OCI-LY1 (cell line): ENCODE data around the gene CEBPB.

Experiments used
- H2AFZ ChIP-seq: fragments of 200-600 bp; sonication (generic), shearing (Covaris generic); 2 replicates; pipeline ENCODE4 v1.6.0; 2014; ENCODE audit warnings: antibody characterized with exemption, mild to moderate bottlenecking, low read length
- H3F3A ChIP-seq: fragments of 200-600 bp; sonication (generic), shearing (Covaris generic); 2 replicates; pipeline ENCODE4 v1.6.0; 2014; ENCODE audit warnings: mild to moderate bottlenecking, antibody characterized with exemption, low read length, moderate library complexity; ENCODE audit not compliant: insufficient read depth
- H3K27ac ChIP-seq: fragments of 200-600 bp; sonication (generic); 2 replicates; pipeline ENCODE4 v1.5.1; 2014; ENCODE audit warnings: low read length, mixed run types, mild to moderate bottlenecking, low read depth; ENCODE audit not compliant: poor library complexity, severe bottlenecking
- H3K27me3 ChIP-seq: fragments of 200-600 bp; sonication (generic); 2 replicates; pipeline ENCODE4 v1.6.0; 2014; ENCODE audit warnings: antibody characterized with exemption, mild to moderate bottlenecking, low read length, moderate library complexity; ENCODE audit not compliant: insufficient read depth
- H3K36me3 ChIP-seq: fragments of 200-600 bp; sonication (generic); 2 replicates; pipeline ENCODE4 v1.6.1; 2014; ENCODE audit warnings: mild to moderate bottlenecking, antibody characterized with exemption, low read length, moderate library complexity, mixed read lengths; ENCODE audit not compliant: insufficient read depth
- H3K4me1 ChIP-seq: fragments of 200-600 bp; sonication (generic); 2 replicates; pipeline ENCODE4 v1.5.1; 2014; ENCODE audit warnings: mild to moderate bottlenecking, low read length, moderate library complexity; ENCODE audit not compliant: insufficient read depth, severe bottlenecking
- H3K4me2 ChIP-seq: fragments of 200-600 bp; sonication (generic), shearing (Covaris generic); 2 replicates; pipeline ENCODE4 v1.6.1; 2014; ENCODE audit warnings: low read length
- H3K4me3 ChIP-seq: fragments of 200-600 bp; sonication (generic); 2 replicates; pipeline ENCODE4 v1.5.1; 2014; ENCODE audit warnings: low read length, low read depth, mild to moderate bottlenecking, mixed read lengths; ENCODE audit not compliant: poor library complexity, severe bottlenecking
- H3K79me2 ChIP-seq: fragments of 200-600 bp; shearing (Covaris generic); 2 replicates; pipeline ENCODE4 v1.6.1; 2016; ENCODE audit warnings: mixed run types, low read length, mixed read lengths; ENCODE audit not compliant: insufficient read depth
- H3K9ac ChIP-seq: fragments of 200-600 bp; sonication (generic), shearing (Covaris generic); 2 replicates; pipeline ENCODE4 v1.6.1; 2014; ENCODE audit warnings: mild to moderate bottlenecking, low read length, mixed read lengths
- H3K9me2 ChIP-seq: fragments of 200-600 bp; sonication (generic), shearing (Covaris generic); 2 replicates; pipeline ENCODE4 v1.6.1; 2014; ENCODE audit warnings: low read depth, mild to moderate bottlenecking, low read length, mixed read lengths
- H3K9me3 ChIP-seq: fragments of 200-600 bp; shearing (Covaris generic); 2 replicates; pipeline ENCODE4 v1.6.1; 2014; ENCODE audit warnings: low read length, mixed read lengths
- H4K20me1 ChIP-seq: fragments of 200-600 bp; sonication (generic), shearing (Covaris generic); 2 replicates; pipeline ENCODE4 v1.6.0; 2016; ENCODE audit warnings: mild to moderate bottlenecking, low read length; ENCODE audit not compliant: insufficient read depth
- CTCF ChIP-seq: fragments of 200-600 bp; sonication (generic), shearing (Covaris generic); IDR thresholded peaks from 2 replicates; pipeline ENCODE4 v1.5.1; 2017; ENCODE audit warnings: mild to moderate bottlenecking, antibody characterized with exemption, low read length, moderate library complexity, mixed read lengths
- EZH2 ChIP-seq: fragments of 200-600 bp; sonication (generic), shearing (Covaris generic); IDR thresholded peaks from 2 replicates; pipeline ENCODE4 v1.8.0; 2017; ENCODE audit warnings: borderline replicate concordance, mixed run types, mild to moderate bottlenecking, antibody characterized with exemption, low read length, moderate library complexity, mixed read lengths

CEBPB gene

GRCh38 chr20:50193836-50194421 lies 3.3 kb downstream of the CEBPB start:
- Histone ChIP-seq H2AFZ (no peak overlapping the region), H4K20me1 (no peaks in the 10 kb centered on the region), H3K27me3 (no peaks in the 10 kb centered on the region), H3K79me2 (no peaks in the 10 kb centered on the region), H3K4me1 (peaks cover 19% of the 10 kb centered on the region), H3K9me2 (no peaks in the 10 kb centered on the region), H3K36me3 (peaks cover 10% of the 10 kb centered on the region; the same call in 1 of the 2 replicates), H3F3A (no peaks in the 10 kb centered on the region), H3K27ac (no peak overlapping the region), H3K4me2 (no peak overlapping the region), H3K9ac (no peak overlapping the region), H3K9me3 (no peaks in the 10 kb centered on the region), H3K4me3 (no peak overlapping the region)
- TF ChIP-seq EZH2 (no peak), CTCF (no peak)

GRCh38 chr20:50194422-50194830 lies 3.8 kb downstream of the CEBPB start:
- no peaks in the 10 kb centered on the region for H3K9me3 ChIP-seq
- H2AFZ ChIP-seq: no peak overlapping the region
- H4K20me1 ChIP-seq: no peaks in the 10 kb centered on the region
- TF ChIP-seq EZH2: no peak
- no peak for TF ChIP-seq CTCF
- H3K79me2 ChIP-seq: no peaks in the 10 kb centered on the region
- no peaks in the 10 kb centered on the region for H3K27me3 ChIP-seq
- no peaks in the 10 kb centered on the region for H3F3A ChIP-seq
- H3K9ac ChIP-seq: no peak overlapping the region
- no peak overlapping the region for H3K4me2 ChIP-seq
- H3K4me3 ChIP-seq: no peak overlapping the region
- H3K4me1 ChIP-seq: peaks cover 19% of the 10 kb centered on the region
- H3K36me3 ChIP-seq: peaks cover 10% of the 10 kb centered on the region; the same call in 1 of the 2 replicates
- H3K9me2 ChIP-seq: no peaks in the 10 kb centered on the region
- H3K27ac ChIP-seq: no peak overlapping the region

- TF ChIP-seq CTCF: no peak
- Histone ChIP-seq H3K79me2 (no peaks in the 10 kb centered on the region), H3K9me3 (no peaks in the 10 kb centered on the region), H3K36me3 (peaks cover 10% of the 10 kb centered on the region; the same call in 1 of the 2 replicates), H3K27me3 (no peaks in the 10 kb centered on the region), H3F3A (no peaks in the 10 kb centered on the region), H3K4me3 (no peak overlapping the region), H3K9ac (no peak overlapping the region), H3K27ac (no peak overlapping the region), H2AFZ (no peak overlapping the region), H4K20me1 (no peaks in the 10 kb centered on the region), H3K4me2 (no peak overlapping the region), H3K4me1 (peaks cover 15% of the 10 kb centered on the region), H3K9me2 (no peaks in the 10 kb centered on the region)
These were observed 4.3 kb downstream of the CEBPB start for GRCh38 chr20:50194831-50195523.
